GM04504 (cell line): Measurements from ENCODE around the gene DNAJC13.

Source experiments
- DNase-seq: peaks from one replicate; pipeline ENCODE4 v3.0.0-alpha.2; 2012; ENCODE audit warnings: low read depth

The DNAJC13 gene

DNA sequence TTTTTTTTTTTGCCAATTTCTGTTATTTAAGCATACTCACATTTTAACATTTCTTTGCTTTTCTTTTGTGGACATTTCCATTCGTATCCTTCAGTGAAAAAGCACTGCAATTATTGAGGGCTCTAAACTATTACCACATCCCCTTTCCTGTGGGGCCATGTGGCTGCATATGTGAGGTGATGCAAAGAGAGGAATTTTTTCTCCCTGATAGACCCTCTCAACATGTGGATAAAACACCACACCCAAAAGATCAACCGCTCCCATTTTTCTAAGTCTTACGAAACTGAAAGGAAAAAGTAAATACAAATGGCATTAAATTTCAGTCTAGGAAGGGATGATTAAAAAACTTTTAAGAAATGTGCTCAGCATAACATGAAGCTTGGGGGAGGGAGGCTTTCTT is 68.8 kb downstream of the DNAJC13 start:
- no peak for DNase-seq

DNA sequence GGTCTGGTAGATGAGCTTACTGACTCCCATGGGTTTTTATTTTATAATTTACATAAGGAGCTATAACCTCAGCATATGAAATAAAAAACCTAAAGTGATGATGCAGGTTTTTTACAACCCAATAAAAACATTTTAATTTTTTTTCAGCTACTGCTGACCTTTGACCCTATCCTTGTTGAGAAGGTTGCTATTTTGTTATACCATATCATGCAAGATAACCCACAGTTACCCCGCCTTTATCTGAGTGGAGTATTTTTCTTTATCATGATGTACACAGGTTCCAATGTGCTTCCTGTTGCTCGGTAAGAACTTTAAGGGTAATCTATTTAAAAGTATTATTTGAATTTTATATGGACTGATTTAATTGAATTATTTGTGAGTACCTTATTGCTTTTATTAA is 70.8 kb downstream of the DNAJC13 start:
- DNase-seq: no peak

DNA sequence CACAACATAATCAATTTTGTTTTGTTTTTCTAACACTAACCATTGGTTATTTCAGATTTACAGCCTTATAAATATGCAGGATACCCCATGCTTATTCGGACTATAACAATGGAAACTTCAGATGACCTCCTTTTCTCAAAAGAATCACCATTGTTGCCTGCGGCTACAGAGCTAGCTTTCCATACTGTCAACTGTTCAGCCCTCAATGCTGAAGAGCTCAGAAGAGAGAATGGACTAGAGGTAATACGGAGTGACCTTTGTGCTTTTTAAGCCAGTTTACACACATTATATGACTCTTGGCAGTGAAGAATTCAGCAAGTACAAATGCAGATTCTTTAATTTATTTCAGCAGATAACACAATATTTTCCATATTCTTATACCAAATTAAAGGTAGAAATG is 81.8 kb downstream of the DNAJC13 start:
- DNase-seq: no peak

GRCh38 chr3:132503559-132503958 is 86.3 kb downstream of the DNAJC13 start:
- DNase-seq: no peak

- no peak for DNase-seq
These were observed 87.2 kb downstream of the DNAJC13 start for GRCh38 chr3:132504375-132504933.

DNA sequence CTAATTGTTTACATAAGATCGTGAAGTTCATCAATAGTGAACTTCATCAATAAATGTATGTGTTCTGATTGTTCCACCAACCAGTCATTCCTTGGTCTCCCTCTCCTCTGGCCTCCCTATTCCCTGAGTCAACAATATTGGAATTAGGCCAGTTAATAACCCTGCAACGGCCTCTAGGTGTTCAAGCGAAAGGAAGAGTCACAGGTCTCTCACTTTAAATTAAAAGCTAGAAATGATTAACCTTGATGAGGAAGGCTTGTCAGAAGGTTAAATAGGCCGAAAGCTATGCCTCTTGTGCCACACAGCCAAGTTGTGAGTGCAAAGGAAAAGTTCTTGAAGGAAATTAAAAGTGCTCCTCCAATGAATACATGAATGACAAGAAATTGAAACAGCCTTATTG is 90.4 kb downstream of the DNAJC13 start:
- DNase-seq: no peak

DNA sequence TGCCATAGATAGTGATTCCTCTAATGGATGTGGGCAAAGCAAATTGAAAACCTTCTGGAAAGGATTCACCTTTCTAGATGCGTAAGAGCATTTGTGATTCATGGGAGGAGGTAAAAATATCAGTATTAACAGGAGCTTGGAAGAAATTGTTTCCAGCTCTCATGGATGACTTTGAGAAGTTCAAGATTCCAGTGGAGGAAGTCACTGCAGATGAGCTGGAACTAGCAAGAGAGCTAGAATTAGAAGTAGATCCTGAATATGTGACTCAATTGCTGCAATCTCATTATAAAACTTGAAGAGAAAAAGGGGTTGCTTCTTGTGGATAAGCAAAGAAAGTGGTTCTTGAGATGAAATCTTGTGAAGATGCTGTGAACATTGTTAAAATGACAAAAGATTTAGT is 91.8 kb downstream of the DNAJC13 start:
- no peak for DNase-seq

- no peak for DNase-seq
These were observed 92.2 kb downstream of the DNAJC13 start for GRCh38 chr3:132509506-132509905.

DNA sequence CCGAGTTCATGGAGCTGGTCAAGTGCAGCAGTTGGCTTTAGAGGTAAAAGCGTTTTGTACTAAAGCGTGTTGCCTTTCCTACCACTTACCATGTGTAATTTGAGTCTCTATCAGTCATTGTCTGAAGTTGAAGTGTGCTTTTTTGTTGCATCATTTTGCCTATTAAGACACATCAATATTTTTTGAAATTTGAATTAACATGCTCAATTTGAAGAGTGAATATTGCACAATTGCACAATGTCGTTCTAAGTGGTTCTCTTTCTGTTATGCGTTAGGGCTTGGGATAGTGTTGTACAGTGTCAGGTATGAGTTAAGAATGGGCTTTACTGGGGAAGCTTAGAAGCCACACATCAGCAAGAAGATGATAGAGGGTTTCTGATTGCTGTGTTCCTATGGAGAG is 95.8 kb downstream of the DNAJC13 start:
- DNase-seq: no peak

DNA sequence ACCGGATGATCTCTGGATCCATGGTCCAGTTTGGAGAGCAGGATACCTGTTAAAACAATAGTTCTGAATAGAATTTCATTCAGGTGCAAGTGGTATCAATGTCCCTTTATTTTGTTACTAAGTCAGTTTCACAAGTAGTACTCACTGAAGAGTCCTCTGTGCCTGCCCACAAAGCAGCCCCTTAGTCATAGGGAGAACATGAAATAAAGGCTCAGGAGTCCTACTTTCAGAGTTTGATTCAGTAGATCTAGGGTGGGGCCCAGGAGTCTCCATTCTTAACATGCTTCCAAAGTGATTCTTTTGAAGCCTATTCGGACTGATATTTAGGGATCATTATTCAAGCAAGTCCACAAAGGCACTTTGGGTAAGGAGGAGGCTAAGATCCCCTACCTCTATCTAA is 100.0 kb downstream of the DNAJC13 start:
- no peak for DNase-seq

GRCh38 chr3:132519914-132520313 is 102.6 kb downstream of the DNAJC13 start:
- DNase-seq: no peak

DNA sequence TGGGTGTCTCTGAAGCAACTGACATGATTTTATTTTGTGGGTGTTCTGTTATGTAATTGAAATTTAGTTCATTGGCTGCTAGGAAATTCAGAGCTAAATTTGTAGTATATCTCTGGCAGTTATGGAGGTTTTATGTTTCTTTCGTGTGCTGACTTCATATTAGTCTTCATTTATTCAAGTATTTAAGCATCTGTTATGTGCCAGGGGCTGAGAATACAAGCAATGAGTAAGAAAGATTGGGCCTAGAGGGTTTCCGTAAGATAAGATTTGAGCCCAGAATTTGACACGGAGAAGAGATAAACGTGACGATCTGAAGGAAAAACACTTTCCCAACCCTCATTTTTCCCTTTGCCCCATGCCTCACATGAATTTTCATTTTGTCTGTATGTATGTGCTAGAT is 104.6 kb downstream of the DNAJC13 start:
- DNase-seq: no peak

DNA sequence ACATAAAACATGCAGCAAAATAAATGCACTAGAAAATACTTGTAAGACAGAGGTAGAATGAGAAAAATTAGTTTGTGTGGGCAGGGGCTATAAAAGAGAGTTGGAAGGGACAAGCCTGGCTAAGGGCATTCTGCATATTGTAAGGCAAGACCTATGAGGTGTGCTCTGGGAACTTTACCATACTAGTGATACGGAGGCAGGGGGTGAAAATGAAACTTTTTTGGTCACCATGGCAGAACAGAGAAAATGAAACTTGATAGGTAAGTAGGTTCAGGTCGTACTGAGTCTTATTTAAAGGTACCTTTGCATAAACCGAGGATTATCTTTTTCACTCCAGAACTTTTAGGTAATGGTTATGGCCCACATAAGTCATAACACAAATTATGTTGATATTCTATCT is 105.1 kb downstream of the DNAJC13 start:
- no peak for DNase-seq

DNA sequence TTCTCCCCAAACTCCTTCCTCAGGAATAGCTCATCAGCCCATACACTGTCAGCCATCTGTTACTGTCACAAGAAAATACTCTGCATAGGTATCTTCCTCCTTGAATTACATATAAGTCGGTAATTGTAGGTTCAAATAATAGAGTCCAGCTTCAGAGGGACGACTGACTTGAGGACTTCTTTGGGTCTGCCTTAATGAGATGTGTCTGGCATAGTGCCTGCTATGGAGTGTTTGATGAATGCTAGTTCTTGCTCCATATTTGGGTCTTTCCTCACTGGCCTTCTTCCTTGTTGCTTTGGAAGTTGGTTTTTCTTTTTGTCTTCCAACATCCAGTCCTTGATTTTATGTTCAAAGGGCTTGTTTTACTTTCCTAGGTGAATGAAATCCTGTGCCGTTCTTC is 113.3 kb downstream of the DNAJC13 start:
- DNase-seq: no peak

DNA sequence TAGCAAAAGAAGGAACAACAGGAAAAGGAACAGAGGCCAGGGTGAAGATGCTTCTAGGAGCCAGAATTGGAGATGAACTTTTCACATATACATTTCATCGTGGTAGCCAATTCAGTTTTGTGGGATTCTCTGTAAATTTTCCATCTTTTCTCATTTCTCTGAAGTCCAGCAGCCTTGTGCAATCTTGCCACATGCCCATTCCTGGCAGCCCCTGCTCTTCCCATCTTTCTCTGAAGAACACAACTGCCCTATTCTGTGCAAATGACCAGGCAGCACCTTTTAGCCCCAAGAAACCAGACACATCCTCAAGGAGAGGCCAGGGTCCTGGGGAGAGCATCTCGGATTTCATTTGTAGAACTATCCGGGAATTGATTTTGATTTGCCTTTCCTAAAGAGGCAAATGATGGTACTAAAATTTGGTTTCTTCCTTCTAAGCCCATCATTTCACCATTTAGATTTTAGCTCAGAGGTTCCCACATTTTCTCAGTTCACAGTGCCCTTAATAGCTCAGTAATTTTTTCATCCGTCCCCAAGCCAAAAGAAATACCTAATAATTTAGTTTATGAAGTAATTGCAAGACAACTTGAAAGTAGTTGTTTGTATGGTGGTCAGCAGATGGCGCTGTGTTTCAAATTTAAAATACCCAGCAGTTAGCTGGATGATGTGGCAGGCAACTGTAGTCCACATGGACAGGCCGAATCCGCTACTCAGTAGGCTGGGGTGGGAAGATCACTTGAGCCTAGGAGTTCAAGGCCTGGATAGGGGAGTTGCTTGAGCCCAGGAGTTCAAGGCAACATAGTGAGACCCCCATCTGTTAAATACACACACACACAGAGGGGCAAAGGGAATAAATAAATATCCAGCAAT is 118.5 kb downstream of the DNAJC13 start:
- DNase-seq: peak; percentile 70

- no peak for DNase-seq
These were observed 119.3 kb downstream of the DNAJC13 start for GRCh38 chr3:132536442-132537153.

- DNase-seq: no peak
These were observed 120.0 kb downstream of the DNAJC13 start for GRCh38 chr3:132537297-132537696.

GRCh38 chr3:132538072-132538471 is 120.8 kb downstream of the DNAJC13 start:
- DNase-seq: no peak

DNA sequence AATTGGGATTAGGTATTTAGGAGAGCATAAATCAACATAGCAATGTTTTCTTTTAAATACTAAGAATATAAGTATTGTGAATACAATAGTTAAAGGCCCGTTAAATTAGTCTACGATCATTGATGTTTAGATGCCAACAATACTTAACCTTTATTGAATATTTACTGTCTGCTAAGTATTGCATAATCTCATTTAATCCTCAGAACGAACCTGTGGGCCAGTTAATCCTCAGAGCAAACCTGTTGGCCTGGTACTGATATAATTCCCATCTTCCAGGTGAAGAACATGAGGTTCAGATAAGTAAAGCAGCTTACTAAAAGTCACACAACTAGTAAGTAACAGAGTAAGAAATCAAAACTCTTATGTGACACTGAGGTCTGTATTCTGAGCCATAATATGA is 122.4 kb downstream of the DNAJC13 start:
- no peak for DNase-seq

DNA sequence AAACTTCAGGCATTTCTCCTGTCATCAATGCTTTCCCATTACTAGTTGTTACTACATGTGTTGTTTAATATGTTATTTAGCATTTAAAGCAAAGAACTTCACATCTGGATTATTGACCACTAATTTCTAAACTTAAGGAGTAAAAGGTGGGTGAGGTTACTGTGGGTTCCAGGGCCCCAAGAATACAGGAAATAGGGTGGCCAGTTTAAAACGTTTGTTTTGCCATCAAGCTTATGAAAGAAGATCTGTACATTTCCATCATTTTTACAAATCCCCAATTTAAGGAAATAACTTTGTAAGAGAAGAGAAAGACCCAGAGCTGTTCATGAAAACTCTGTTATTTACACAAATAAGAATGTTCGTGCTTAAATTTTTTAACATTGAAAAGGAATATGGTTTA is 125.3 kb downstream of the DNAJC13 start:
- no peak for DNase-seq

- peak; percentile 84 for DNase-seq
These were observed 125.9 kb downstream of the DNAJC13 start for GRCh38 chr3:132543011-132543739.

- DNase-seq: no peak
These were observed 126.8 kb downstream of the DNAJC13 start for GRCh38 chr3:132544130-132544529.

- DNase-seq: no peak
These were observed 128.2 kb downstream of the DNAJC13 start for GRCh38 chr3:132545471-132545870.
